ENCODE results near the gene CALML6.
"Not testable (repeated sequence)": the region's sequence is repeated elsewhere in the genome, so short reads cannot be mapped to it uniquely, and the experiment has no call there.

CALML6 gene

DNA sequence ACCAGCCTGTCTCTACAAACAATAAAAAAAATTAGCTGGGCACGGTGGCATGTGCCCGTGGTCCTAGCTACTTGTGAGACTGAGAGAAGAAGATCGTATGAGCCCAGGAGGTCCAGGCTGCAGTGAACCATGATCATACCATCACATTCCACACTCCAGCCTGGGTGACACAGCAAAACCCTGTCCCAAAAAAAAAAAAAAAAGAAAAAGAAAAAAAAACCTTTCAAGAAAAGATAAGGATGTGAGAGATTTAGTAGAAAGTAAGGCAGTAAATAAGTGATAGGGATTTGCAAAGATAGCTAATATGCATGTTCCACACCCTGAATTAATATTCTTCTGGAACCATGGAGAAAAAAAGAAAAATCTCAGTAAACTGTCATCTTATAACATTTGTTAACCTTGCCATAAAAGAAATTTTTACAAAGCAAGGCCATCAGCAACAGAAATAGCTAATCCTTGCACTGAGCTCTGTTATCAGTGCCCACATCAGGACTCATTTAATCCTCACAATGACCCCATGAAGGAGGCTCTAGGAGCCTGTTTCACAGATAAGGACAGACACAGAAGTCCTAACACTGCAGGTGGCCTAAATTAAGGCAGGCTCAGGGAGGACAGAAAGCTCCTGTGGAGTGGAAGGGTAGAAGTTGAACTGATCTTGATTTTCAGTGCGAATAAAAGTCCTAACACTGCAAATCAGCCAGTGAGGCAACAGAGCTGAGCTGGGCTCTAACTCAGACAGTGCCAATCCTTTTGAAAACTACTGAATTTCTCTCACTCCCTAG is 31.8 kb upstream of the CALML6 start:
- no peak overlapping the region for H3K4me3 ChIP-seq (ENCODE audit: low read length)
- no peak overlapping the region for H2AFZ ChIP-seq (ENCODE audit: low read depth, low read length)
- H3K36me3 ChIP-seq (ENCODE audit: insufficient read depth, low read length), result peaks cover 20% of the 10 kb centered on the region
- peaks cover 20% of the 10 kb centered on the region for H3K9me3 ChIP-seq (ENCODE audit: low read length)
- H3K27me3 ChIP-seq (ENCODE audit: insufficient read depth, low read length), result no peaks in the 10 kb centered on the region
- H3K4me1 ChIP-seq (ENCODE audit: insufficient read depth, low read length), result no peaks in the 10 kb centered on the region

DNA sequence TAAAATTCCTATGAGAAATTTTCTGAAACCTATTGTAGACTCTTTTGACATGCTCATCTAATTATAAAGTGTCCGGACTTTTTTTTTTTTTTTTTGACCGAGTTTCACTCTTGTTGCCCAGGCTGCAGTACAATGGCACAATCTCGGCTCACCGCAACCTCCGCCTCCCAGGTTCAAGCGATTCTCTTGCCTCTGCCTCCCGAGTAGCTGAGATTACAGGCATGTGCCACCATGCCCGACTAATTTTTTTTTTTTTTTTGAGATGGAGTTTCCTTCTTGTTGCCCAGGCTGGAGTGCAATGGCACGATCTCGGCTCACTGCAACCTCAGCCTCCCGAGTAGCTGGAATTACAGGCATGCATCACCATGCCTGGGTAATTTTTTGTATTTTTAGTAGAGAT is 31.2 kb upstream of the CALML6 start:
- H2AFZ ChIP-seq (ENCODE audit: low read depth, low read length); H3K4me3 ChIP-seq (ENCODE audit: low read length); H3K4me1 ChIP-seq (ENCODE audit: insufficient read depth, low read length); H3K27me3 ChIP-seq (ENCODE audit: insufficient read depth, low read length): not testable (repeated sequence)
- peaks cover 22% of the 10 kb centered on the region for H3K36me3 ChIP-seq (ENCODE audit: insufficient read depth, low read length)
- H3K9me3 ChIP-seq (ENCODE audit: low read length), result peaks cover 20% of the 10 kb centered on the region

DNA sequence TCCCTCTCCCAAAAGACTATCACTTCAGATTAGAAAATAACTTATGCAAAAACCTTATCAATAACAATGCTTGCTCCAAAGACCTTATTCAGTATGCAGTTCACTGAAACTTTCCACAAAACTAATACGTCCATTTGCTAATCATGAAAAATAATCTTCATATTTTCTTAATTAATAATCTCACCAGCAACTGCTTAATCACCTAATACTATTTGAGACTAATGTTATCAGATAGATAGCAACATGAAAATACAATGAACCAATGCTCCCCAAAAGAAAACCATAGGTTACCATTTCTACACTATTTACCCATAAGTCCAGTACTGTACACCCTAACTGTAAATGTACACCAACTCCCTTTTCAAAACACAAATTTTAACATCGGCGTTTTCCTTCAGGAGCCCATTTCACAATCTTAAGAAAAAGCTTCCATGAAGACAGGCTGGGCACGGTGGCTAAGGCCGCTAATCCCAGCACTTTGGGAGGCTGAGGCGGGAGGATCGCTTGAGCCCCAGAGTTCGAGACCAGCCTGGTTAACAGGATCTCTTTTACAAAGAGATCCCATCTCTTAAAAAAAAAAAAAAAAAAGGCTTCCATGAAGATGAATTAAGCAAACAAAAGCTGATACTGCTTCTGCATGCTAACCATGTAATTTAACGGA is 25.8 kb upstream of the CALML6 start:
- no peaks in the 10 kb centered on the region for H3K27me3 ChIP-seq (ENCODE audit: insufficient read depth, low read length)
- peaks cover 20% of the 10 kb centered on the region for H3K4me1 ChIP-seq (ENCODE audit: insufficient read depth, low read length)

DNA sequence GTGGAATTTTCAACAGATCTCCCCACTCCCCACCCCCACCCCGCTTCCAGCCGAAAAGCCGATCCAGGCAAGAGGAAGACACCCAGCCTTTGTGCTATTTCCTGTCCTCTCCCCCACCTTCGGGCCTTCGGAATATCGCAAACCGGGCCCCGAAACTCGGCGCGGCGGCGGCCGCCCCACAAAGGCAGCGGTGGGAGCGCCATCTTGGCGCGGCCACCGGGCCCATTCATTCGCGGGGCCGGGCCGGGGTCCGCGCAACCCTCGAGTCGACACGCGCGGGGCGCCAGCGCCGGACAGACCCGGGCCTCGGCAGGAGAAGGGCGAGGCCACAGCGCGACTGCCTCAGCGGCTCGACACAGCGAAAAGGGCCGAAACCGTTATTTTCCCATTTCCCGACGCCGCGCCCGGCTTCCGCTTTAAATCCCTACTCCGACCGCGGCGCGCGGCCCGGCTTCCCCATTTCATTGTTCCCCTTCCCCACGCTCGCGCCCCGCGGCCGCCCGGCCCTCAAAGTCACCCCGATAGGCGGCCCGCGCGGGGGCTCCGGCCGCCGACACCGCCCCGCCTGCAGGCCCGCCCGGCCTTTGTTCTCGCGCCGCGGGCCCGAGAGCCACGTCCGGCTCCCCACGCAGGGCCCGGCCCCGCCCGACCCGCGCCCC is 25.1 kb upstream of the CALML6 start:
- no peak overlapping the region for H2AFZ ChIP-seq (ENCODE audit: low read depth, low read length)
- peaks cover 25% of the 10 kb centered on the region for H3K4me1 ChIP-seq (ENCODE audit: insufficient read depth, low read length)
- peaks cover 9% of the 10 kb centered on the region for H3K36me3 ChIP-seq (ENCODE audit: insufficient read depth, low read length)
- no peaks in the 10 kb centered on the region for H3K27me3 ChIP-seq (ENCODE audit: insufficient read depth, low read length)
- H3K9me3 ChIP-seq (ENCODE audit: low read length), result peaks cover 4% of the 10 kb centered on the region
- peak overlapping the region; percentile 92 for H3K4me3 ChIP-seq (ENCODE audit: low read length)

More for the DNA sequence above, 25.8 kb upstream of the CALML6 start:
- Histone ChIP-seq H3K36me3 (ENCODE audit: insufficient read depth, low read length) (peaks cover 9% of the 10 kb centered on the region), H2AFZ (ENCODE audit: low read depth, low read length) (no peak overlapping the region), H3K9me3 (ENCODE audit: low read length) (peaks cover 4% of the 10 kb centered on the region), H3K4me3 (ENCODE audit: low read length) (peak overlapping the region; percentile 92)

DNA sequence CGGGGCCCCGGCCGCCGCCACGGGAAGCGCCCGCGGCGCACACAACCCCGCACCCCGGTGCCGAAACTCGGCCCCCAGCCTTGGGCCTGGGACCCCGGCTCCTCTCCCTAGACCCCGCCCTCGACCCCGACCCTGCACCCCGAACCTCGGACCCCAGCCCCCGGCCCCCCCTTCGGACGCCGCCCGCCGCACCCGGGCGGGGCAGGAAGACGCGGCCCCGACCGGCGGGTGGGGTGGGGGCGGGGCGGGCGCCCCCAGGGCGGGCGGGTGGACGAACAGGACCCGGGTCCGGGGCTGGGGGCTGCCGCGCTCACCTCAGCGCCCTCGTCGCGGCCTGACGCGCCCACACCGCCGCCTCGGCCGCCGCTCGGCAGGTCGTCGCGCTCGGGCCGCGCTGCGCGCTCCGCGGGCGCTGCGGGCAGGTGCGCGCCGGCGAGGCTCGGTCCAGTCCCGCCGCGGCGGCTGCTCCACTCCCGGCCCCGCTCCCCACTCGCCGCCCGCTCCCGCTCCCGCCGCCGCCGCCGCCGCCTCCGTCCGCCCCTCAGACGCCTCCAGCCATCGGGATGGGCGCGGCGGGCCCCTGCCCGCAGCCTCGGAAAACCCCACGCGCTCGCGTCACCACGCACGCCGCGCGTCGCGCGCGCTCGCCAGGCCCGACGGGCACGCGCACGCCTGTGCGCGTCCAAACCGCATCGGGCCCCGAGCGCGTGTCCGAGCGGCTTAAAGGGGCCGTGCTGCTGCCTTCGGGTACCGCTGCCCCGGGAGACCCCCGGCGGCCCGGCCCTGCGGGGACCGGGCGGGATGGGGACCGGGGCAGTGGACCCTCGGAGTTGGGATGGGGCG is 24.3 kb upstream of the CALML6 start, which contains the start of gene GNB1:
Gene GNB1, minus strand, starts transcription at position 582 of the 843 bp plus-strand sequence. CDS start 65,634 bp downstream, outside the sequence.
- Histone ChIP-seq H2AFZ (ENCODE audit: low read depth, low read length) (peak within 1 kb of the TSS; percentile 1), H3K27me3 (ENCODE audit: insufficient read depth, low read length) (no peaks in the 10 kb centered on the region), H3K36me3 (ENCODE audit: insufficient read depth, low read length) (peaks cover 9% of the 10 kb centered on the region), H3K4me1 (ENCODE audit: insufficient read depth, low read length) (peaks cover 28% of the 10 kb centered on the region), H3K9me3 (ENCODE audit: low read length) (peaks cover 4% of the 10 kb centered on the region), H3K4me3 (ENCODE audit: low read length) (peak within 1 kb of the TSS; percentile 92)

DNA sequence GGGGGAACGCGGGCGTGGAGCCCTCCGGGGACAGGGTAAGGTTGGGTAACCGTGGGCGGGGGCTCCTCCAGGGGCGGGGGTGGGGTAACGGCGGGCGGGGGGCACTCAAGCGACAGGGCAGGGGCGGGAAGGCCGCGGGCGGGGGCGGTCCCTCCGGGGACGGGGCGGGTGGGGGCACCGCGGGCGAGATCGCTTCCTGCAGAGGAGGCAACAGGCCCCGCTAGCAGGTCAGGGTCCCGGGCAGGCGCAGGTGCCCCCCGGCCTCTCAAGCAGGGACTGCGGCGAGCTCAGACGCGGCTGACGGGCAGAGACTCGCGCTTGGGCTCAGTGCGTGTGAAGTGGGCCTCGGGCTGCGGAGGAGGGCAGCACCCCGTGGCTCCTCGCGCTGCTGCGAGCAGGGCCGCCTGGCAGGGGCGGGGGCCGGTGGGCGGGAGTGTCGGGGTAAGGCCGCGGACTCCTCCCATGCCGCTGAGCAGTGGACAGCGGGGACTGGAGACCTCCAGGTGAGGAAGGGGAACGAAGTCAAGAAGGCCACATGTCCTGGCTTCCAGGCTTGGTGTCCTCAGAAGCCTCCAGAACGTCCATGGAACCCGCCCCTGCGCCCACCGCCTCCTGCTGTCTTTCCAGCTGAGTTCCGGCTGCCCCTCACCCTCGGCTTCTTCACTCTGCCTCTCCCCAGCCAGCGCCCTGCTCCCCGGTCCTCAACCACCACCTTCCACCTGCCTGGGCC is 23.5 kb upstream of the CALML6 start:
- Histone ChIP-seq H2AFZ (ENCODE audit: low read depth, low read length) (peak overlapping the region; percentile 1), H3K36me3 (ENCODE audit: insufficient read depth, low read length) (peaks cover 5% of the 10 kb centered on the region)

DNA sequence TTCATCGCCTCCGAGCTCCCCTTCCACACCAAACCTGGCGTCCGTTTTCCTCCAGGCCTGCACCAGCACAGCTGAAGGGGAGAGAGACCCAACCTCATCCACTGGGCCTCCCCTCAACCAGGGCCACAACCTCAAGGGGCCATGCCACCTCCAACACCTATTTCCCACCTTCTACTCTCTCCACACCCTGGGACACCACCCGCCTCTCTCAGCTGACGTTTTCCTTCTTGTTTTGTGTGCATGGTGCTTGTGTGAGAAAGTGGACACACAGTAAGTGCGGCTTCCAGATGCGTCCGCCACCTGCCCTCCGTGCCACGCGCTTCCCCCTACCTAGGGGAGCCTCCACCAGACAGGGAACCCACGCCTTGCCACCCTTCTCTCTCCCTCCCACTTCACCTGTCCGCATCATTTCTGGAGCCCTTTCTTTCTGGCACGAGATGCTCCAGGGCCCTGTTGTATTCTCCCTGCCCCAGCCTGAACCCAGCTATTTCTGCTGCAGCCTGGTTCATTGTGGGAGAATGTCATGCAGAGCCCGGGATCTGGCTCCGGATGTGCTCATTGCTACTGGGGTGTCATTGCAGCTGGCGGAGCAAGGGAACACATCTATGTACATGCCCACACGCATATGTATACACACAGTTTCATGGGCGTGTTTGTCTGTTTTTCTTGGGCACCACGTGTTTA is 22.8 kb upstream of the CALML6 start:
- peak overlapping the region; percentile 92 for H3K4me3 ChIP-seq (ENCODE audit: low read length)
- no peaks in the 10 kb centered on the region for H3K27me3 ChIP-seq (ENCODE audit: insufficient read depth, low read length)
- H2AFZ ChIP-seq (ENCODE audit: low read depth, low read length), result no peak overlapping the region
- H3K9me3 ChIP-seq (ENCODE audit: low read length), result peaks cover 2% of the 10 kb centered on the region
- peaks cover 28% of the 10 kb centered on the region for H3K4me1 ChIP-seq (ENCODE audit: insufficient read depth, low read length)
- H3K36me3 ChIP-seq (ENCODE audit: insufficient read depth, low read length), result peaks cover 5% of the 10 kb centered on the region

More for the DNA sequence above, 23.5 kb upstream of the CALML6 start:
- peaks cover 28% of the 10 kb centered on the region for H3K4me1 ChIP-seq (ENCODE audit: insufficient read depth, low read length)
- H3K9me3 ChIP-seq (ENCODE audit: low read length), result peaks cover 2% of the 10 kb centered on the region
- H3K4me3 ChIP-seq (ENCODE audit: low read length), result peak overlapping the region; percentile 92
- no peaks in the 10 kb centered on the region for H3K27me3 ChIP-seq (ENCODE audit: insufficient read depth, low read length)

DNA sequence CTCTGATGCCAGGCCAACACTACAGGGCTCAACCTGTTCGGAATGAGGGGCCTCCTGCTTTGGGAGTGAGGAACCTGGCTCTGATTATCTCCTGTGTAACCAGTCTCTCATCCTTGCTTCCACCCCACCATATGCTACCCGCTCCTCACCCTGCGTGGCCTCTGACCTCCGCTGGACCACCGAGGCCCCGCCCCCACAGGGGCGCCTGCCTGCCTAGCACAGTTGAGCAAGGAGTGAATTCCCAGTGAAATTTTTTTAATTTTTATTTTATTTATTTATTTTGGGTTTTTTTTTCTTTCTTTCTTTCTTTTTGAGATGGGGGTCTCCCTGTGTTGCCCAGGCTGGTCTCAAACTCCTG is 22.3 kb upstream of the CALML6 start:
- Histone ChIP-seq H3K27me3 (ENCODE audit: insufficient read depth, low read length) (no peaks in the 10 kb centered on the region), H3K9me3 (ENCODE audit: low read length) (peaks cover 2% of the 10 kb centered on the region), H3K4me1 (ENCODE audit: insufficient read depth, low read length) (peaks cover 28% of the 10 kb centered on the region), H3K36me3 (ENCODE audit: insufficient read depth, low read length) (peaks cover 5% of the 10 kb centered on the region), H3K4me3 (ENCODE audit: low read length) (no peak overlapping the region), H2AFZ (ENCODE audit: low read depth, low read length) (no peak overlapping the region)

DNA sequence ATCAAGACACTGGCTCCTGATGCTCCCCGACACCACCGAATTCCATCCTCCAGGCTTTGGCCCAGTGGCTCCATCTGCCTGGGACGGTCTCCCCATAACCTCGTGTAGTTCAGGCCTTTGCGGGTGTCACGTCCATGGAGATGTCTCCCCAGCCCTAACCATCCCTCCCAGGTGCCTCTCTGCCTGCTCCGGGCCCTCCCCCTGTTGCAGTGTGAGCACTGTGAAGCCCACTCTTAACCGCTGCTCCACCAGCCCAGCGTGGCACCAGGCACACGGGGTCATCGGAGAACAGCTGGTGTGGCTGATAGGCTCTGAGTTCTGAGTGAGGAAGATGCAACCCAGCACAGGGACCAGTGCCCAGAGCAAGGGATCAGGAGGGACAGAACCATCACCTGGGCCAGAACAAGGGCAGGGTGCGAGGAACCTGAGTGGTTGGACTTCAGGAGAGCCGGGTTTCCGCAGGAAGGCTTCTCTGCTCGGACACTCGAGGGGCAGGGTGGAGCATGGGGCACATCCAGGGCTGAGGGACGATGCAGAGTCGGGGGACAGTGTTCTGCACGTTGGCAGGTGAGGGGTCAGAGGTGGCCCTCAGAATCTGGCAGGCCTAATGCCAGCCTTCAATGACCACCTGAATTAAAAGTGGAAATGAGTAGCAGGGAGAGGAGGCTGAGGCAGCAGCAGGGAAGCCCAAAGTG is 21.6 kb upstream of the CALML6 start:
- no peaks in the 10 kb centered on the region for H3K27me3 ChIP-seq (ENCODE audit: insufficient read depth, low read length)
- H2AFZ ChIP-seq (ENCODE audit: low read depth, low read length), result no peak overlapping the region
- H3K4me3 ChIP-seq (ENCODE audit: low read length), result no peak overlapping the region
- peaks cover 3% of the 10 kb centered on the region for H3K36me3 ChIP-seq (ENCODE audit: insufficient read depth, low read length)
- H3K9me3 ChIP-seq (ENCODE audit: low read length), result no peaks in the 10 kb centered on the region
- peaks cover 28% of the 10 kb centered on the region for H3K4me1 ChIP-seq (ENCODE audit: insufficient read depth, low read length)

DNA sequence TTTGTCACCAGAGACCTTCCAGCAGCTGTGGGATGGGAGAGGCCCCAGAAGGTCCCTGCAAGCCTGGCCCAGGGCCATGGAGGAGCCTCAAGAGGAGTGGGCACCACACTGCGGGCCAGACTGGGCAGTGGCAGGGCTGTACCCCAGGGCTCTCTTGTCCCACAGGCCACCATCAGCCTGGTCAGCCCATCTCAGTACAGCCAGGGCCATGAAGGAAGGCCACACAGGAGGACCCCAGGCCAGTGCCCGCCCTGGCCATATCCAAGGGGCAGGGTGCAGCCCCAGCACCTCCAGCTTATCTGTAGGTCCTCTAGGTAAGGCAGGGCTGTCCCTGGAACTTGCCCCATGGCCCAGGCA is 21.1 kb upstream of the CALML6 start:
- Histone ChIP-seq H3K4me3 (ENCODE audit: low read length) (no peak overlapping the region), H3K27me3 (ENCODE audit: insufficient read depth, low read length) (no peaks in the 10 kb centered on the region), H3K9me3 (ENCODE audit: low read length) (no peaks in the 10 kb centered on the region), H2AFZ (ENCODE audit: low read depth, low read length) (no peak overlapping the region), H3K4me1 (ENCODE audit: insufficient read depth, low read length) (peaks cover 24% of the 10 kb centered on the region), H3K36me3 (ENCODE audit: insufficient read depth, low read length) (no peaks in the 10 kb centered on the region)

DNA sequence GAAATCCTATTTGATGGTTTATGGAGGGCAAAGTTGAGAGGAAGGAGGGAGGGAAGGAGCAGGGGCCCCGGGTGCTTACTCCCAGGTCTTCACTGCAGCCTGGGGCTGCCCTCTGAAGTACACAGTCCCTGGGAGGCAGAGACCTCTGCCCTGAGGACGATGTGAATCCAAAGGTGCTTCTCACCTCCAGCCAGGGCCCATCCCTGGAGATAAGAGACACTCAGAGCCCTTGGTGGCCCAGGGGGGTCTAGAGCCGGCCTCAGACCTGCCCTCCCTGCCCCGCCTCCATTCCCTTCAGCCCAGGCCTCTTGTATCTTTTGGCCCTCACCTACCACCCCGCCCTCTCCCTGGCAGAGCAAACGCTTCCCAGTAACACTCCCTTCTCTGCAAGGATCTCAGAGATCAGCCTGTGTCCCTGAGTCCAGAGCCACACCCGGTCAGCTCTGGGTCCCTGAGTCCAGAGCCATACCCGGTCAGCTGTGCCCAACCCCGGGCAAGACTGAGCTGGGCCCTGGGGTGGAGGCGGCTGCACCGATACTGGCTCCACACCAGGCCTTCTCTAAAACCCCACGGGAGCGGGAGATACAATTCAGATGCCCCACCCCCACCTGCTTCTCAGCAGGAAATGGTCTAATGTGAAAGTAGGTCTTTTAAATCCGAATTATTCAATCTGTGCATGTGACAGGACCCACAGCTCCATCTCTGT is 20.6 kb upstream of the CALML6 start:
- H3K4me3 ChIP-seq (ENCODE audit: low read length), result no peak overlapping the region
- H3K9me3 ChIP-seq (ENCODE audit: low read length), result no peaks in the 10 kb centered on the region
- H3K4me1 ChIP-seq (ENCODE audit: insufficient read depth, low read length), result peaks cover 21% of the 10 kb centered on the region
- no peaks in the 10 kb centered on the region for H3K36me3 ChIP-seq (ENCODE audit: insufficient read depth, low read length)
- H2AFZ ChIP-seq (ENCODE audit: low read depth, low read length), result no peak overlapping the region
- no peaks in the 10 kb centered on the region for H3K27me3 ChIP-seq (ENCODE audit: insufficient read depth, low read length)
